K562 (cell line): ENCODE measurements around the gene IGF2. TPM values are rescaled to one million over a fixed set of nuclear protein-coding genes. Genes with fewer than 3 reads are reported as not detected.

ENCODE experiments used
- HCFC1 ChIP-seq: IDR thresholded peaks from 2 replicates; pipeline ENCODE4 v1.6.1; 2012; ENCODE audit warnings: low read depth, low read length, improper control_type of control experiment
- POLR2G ChIP-seq: fragments of 200-400 bp; formaldehyde crosslinking; IDR thresholded peaks from 2 replicates; pipeline ENCODE4 v1.6.1; 2017; ENCODE audit warnings: low read depth, mild to moderate bottlenecking, antibody characterized with exemption, low read length, moderate library complexity
- POU5F1 ChIP-seq: fragments of 150-350 bp; IDR thresholded peaks from 2 replicates; pipeline ENCODE4 v1.6.1; 2014; ENCODE audit warnings: borderline replicate concordance, low read length, low read depth, mild to moderate bottlenecking; ENCODE audit not compliant: partially characterized antibody
- SMARCE1 ChIP-seq: fragments of 450-650 bp; IDR thresholded peaks from 2 replicates; pipeline ENCODE4 v1.7.1; 2016; ENCODE audit warnings: mild to moderate bottlenecking
- ZNF316 ChIP-seq: fragments of 450-650 bp; IDR thresholded peaks from 2 replicates; pipeline ENCODE4 v1.6.1; 2016
- polyA plus RNA-seq, 8 experiments: library from polyadenylated mRNA; depleted of rRNA in 4 of 8; stranded (reverse) in 5 of 8; unstranded in 3 of 8; fragments of >200 nt; fragmentation: Nextera tagmentation in 2 of 8; fragmentation: Illumina TruSeq in 1 of 8; extraction: Ambion mirVana in 2 of 8; extraction: Trizol in 1 of 8; gene quantifications; 2 replicates each; pipeline versions ENCODE4 v1.2.1 to v1.2.3, GENCODE V29; 2011 to 2014; ENCODE audit warnings: inconsistent platforms in 1 of 8, missing spikeins in 1 of 8
- total RNA-seq, 7 experiments: library from RNA; depleted of rRNA in 6 of 7; stranded (reverse); fragments of >200 nt in 6 of 7; fragmentation: Illumina TruSeq in 2 of 7; extraction: Trizol in 2 of 7; gene quantifications; 2 replicates each; pipeline versions ENCODE4 v1.2.1 to v1.2.3, GENCODE V29; 2011 to 2021; ENCODE audit warnings: low replicate concordance in 1 of 7
- TF ChIP-seq, protein P1 (sequence below): fragments of 250-450 bp; sonication (Bioruptor Pico); IDR thresholded peaks from 2 replicates; pipeline ENCODE4 v1.4.0; 2020
- TF ChIP-seq, protein P2 (sequence below), 2 experiments: fragments of 450-650 bp; IDR thresholded peaks; 2 replicates each; pipeline ENCODE4 v1.6.1; 2016
- TF ChIP-seq, protein P3 (sequence below): IDR thresholded peaks from 2 replicates; pipeline ENCODE4 v1.6.1; 2016; ENCODE audit warnings: missing genetic modification characterization, missing compliant biosample characterization
- TF ChIP-seq, protein P4 (sequence below): sonication (generic); formaldehyde crosslinking; IDR thresholded peaks from 2 replicates; pipeline ENCODE4 v1.8.1; 2023; ENCODE audit warnings: mild to moderate bottlenecking, missing genetic modification reagents
- TF ChIP-seq, protein P5 (sequence below): fragments of 250-450 bp; sonication (Bioruptor Pico); IDR thresholded peaks from 2 replicates; pipeline ENCODE4 v1.5.0; 2021

Gene IGF2
- total and polyA plus RNA-seq, 9 of the 15 experiments (the other 6 are each of a cell fraction or from before 2014, with no cell fraction given): 0.16 TPM; not detected in 8

DNA sequence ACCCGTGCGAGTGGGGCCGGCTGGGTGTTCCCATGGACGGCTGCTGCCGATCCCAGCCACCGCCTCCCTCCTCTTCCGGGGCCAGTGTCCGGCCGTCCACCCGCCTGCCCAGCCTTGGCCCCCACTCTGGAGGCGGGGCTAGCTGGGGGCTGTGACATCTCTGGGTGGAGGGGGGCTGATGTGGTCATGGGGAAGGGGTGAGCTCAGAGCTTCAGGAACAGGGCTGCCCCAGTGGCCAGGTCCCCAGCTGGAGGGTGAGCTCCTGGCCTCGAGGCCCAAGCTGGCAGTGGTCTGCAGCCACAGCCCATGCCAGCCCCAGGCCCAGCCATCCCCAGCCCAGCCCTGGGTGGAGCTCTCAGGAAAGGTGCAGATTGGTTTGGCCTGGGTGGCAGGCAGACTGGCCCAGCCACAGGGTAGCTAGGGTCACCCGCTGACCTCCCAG lies 19.1 kb upstream of the IGF2 start (continued):
- TF ChIP-seq, protein P1, sequence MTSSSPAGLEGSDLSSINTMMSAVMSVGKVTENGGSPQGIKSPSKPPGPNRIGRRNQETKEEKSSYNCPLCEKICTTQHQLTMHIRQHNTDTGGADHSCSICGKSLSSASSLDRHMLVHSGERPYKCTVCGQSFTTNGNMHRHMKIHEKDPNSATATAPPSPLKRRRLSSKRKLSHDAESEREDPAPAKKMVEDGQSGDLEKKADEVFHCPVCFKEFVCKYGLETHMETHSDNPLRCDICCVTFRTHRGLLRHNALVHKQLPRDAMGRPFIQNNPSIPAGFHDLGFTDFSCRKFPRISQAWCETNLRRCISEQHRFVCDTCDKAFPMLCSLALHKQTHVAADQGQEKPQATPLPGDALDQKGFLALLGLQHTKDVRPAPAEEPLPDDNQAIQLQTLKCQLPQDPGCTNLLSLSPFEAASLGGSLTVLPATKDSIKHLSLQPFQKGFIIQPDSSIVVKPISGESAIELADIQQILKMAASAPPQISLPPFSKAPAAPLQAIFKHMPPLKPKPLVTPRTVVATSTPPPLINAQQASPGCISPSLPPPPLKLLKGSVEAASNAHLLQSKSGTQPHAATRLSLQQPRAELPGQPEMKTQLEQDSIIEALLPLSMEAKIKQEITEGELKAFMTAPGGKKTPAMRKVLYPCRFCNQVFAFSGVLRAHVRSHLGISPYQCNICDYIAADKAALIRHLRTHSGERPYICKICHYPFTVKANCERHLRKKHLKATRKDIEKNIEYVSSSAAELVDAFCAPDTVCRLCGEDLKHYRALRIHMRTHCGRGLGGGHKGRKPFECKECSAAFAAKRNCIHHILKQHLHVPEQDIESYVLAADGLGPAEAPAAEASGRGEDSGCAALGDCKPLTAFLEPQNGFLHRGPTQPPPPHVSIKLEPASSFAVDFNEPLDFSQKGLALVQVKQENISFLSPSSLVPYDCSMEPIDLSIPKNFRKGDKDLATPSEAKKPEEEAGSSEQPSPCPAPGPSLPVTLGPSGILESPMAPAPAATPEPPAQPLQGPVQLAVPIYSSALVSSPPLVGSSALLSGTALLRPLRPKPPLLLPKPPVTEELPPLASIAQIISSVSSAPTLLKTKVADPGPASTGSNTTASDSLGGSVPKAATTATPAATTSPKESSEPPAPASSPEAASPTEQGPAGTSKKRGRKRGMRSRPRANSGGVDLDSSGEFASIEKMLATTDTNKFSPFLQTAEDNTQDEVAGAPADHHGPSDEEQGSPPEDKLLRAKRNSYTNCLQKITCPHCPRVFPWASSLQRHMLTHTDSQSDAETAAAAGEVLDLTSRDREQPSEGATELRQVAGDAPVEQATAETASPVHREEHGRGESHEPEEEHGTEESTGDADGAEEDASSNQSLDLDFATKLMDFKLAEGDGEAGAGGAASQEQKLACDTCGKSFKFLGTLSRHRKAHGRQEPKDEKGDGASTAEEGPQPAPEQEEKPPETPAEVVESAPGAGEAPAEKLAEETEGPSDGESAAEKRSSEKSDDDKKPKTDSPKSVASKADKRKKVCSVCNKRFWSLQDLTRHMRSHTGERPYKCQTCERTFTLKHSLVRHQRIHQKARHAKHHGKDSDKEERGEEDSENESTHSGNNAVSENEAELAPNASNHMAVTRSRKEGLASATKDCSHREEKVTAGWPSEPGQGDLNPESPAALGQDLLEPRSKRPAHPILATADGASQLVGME: no peak
- no peak for TF ChIP-seq POU5F1
- TF ChIP-seq, protein P2, sequence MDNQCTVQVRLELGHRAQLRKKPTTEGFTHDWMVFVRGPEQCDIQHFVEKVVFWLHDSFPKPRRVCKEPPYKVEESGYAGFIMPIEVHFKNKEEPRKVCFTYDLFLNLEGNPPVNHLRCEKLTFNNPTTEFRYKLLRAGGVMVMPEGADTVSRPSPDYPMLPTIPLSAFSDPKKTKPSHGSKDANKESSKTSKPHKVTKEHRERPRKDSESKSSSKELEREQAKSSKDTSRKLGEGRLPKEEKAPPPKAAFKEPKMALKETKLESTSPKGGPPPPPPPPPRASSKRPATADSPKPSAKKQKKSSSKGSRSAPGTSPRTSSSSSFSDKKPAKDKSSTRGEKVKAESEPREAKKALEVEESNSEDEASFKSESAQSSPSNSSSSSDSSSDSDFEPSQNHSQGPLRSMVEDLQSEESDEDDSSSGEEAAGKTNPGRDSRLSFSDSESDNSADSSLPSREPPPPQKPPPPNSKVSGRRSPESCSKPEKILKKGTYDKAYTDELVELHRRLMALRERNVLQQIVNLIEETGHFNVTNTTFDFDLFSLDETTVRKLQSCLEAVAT (IDR thresholded peaks at IDR 0.05): no peak
- no peak for TF ChIP-seq HCFC1
- TF ChIP-seq, protein P3, sequence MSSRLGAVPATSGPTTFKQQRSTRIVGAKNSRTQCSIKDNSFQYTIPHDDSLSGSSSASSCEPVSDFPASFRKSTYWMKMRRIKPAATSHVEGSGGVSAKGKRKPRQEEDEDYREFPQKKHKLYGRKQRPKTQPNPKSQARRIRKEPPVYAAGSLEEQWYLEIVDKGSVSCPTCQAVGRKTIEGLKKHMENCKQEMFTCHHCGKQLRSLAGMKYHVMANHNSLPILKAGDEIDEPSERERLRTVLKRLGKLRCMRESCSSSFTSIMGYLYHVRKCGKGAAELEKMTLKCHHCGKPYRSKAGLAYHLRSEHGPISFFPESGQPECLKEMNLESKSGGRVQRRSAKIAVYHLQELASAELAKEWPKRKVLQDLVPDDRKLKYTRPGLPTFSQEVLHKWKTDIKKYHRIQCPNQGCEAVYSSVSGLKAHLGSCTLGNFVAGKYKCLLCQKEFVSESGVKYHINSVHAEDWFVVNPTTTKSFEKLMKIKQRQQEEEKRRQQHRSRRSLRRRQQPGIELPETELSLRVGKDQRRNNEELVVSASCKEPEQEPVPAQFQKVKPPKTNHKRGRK (tag): no peak
- no peak for TF ChIP-seq POLR2G
- TF ChIP-seq, protein P4, sequence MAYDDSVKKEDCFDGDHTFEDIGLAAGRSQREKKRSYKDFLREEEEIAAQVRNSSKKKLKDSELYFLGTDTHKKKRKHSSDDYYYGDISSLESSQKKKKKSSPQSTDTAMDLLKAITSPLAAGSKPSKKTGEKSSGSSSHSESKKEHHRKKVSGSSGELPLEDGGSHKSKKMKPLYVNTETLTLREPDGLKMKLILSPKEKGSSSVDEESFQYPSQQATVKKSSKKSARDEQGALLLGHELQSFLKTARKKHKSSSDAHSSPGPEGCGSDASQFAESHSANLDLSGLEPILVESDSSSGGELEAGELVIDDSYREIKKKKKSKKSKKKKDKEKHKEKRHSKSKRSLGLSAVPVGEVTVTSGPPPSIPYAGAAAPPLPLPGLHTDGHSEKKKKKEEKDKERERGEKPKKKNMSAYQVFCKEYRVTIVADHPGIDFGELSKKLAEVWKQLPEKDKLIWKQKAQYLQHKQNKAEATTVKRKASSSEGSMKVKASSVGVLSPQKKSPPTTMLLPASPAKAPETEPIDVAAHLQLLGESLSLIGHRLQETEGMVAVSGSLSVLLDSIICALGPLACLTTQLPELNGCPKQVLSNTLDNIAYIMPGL: no peak
- TF ChIP-seq SMARCE1: no peak
- TF ChIP-seq, protein P5, sequence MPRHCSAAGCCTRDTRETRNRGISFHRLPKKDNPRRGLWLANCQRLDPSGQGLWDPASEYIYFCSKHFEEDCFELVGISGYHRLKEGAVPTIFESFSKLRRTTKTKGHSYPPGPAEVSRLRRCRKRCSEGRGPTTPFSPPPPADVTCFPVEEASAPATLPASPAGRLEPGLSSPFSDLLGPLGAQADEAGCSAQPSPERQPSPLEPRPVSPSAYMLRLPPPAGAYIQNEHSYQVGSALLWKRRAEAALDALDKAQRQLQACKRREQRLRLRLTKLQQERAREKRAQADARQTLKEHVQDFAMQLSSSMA (CRISPR knock-in tag): no peak
- TF ChIP-seq ZNF316: no peak
